K562 (cell line): ENCODE measurements around the gene HDLBP. TPM values are rescaled to one million over a fixed set of nuclear protein-coding genes. Genes with fewer than 3 reads are reported as not detected.
A peak's percentile ranks its signal among the peaks of the same experiment; 100 is the strongest.

Source experiments
- ARID2 ChIP-seq: fragments of 450-650 bp; IDR thresholded peaks from 2 replicates; pipeline ENCODE4 v1.6.1; 2017; ENCODE audit warnings: antibody characterized with exemption, mild to moderate bottlenecking
- BCL6 ChIP-seq: fragments of 250-450 bp; sonication (Bioruptor Pico); IDR thresholded peaks from 2 replicates; pipeline ENCODE4 v1.4.0; 2020
- CBX2 ChIP-seq: fragments of 200-600 bp; sonication (generic); IDR thresholded peaks from one replicate; pipeline ENCODE4 v1.6.1; 2012; ENCODE audit warnings: mild to moderate bottlenecking, low read length, inconsistent platforms; ENCODE audit not compliant: insufficient read depth, poor library complexity, severe bottlenecking
- CEBPB ChIP-seq: fragments of 450-650 bp; IDR thresholded peaks from 2 replicates; pipeline ENCODE4 v1.6.1; 2016; ENCODE audit warnings: missing genetic modification characterization, missing compliant biosample characterization
- E2F8 ChIP-seq: fragments of 450-650 bp; IDR thresholded peaks from 2 replicates; pipeline ENCODE4 v1.7.1; 2018; ENCODE audit warnings: mild to moderate bottlenecking, low read depth; ENCODE audit not compliant: partially characterized antibody
- ELK3 ChIP-seq: fragments of 450-650 bp; formaldehyde crosslinking; IDR thresholded peaks from 2 replicates; pipeline ENCODE4 v1.4.0; 2020; ENCODE audit warnings: mild to moderate bottlenecking
- ESRRA ChIP-seq: fragments of 450-650 bp; IDR thresholded peaks from 2 replicates; pipeline ENCODE4 v1.6.1; 2014; ENCODE audit warnings: low read depth, mild to moderate bottlenecking, moderate library complexity, borderline replicate concordance
- EZH2 ChIP-seq: IDR thresholded peaks from 2 replicates; pipeline ENCODE4 v1.6.1; 2012; ENCODE audit warnings: low read depth, mild to moderate bottlenecking, inconsistent platforms, low read length, borderline replicate concordance
- HEY1 ChIP-seq: fragments of 250-450 bp; sonication (Bioruptor Pico); IDR thresholded peaks from 2 replicates; pipeline ENCODE4 v1.5.0; 2020; ENCODE audit warnings: mild to moderate bottlenecking, moderate library complexity, borderline replicate concordance
- HLTF ChIP-seq: fragments of 450-650 bp; IDR thresholded peaks from 2 replicates; pipeline ENCODE4 v1.6.1; 2016
- ILK ChIP-seq: fragments of 450-650 bp; IDR thresholded peaks from 2 replicates; pipeline ENCODE4 v1.6.1; 2016; ENCODE audit warnings: missing genetic modification characterization, low read depth, mild to moderate bottlenecking, missing compliant biosample characterization, moderate library complexity, borderline replicate concordance
- KHSRP ChIP-seq: fragments of 450-650 bp; IDR thresholded peaks from 2 replicates; pipeline ENCODE4 v1.6.1; 2017
- KLF13 ChIP-seq: fragments of 450-650 bp; IDR thresholded peaks from 2 replicates; pipeline ENCODE4 v1.6.1; 2016; ENCODE audit warnings: missing genetic modification characterization, low read depth, mild to moderate bottlenecking, missing compliant biosample characterization, moderate library complexity, borderline replicate concordance
- MLLT1 ChIP-seq, 2 experiments: fragments of 450-650 bp; IDR thresholded peaks; 2 replicates each; pipeline ENCODE4 v1.6.1; 2016
- POLR2A ChIP-seq: fragments of 450-650 bp; conservative IDR thresholded peaks from 2 replicates; pipeline ENCODE4 v1.6.1; 2016
- POLR2AphosphoS2 ChIP-seq: IDR thresholded peaks from 2 replicates; pipeline ENCODE4 v1.6.1; 2012; ENCODE audit warnings: low read length, improper control_type of control experiment
- POLR2H ChIP-seq: IDR thresholded peaks from 2 replicates; pipeline ENCODE4 v1.6.1; 2016; ENCODE audit warnings: missing genetic modification characterization, low read depth, mild to moderate bottlenecking, control low read depth, missing compliant biosample characterization, moderate library complexity
- RBM25 ChIP-seq: fragments of 200-400 bp; formaldehyde crosslinking; IDR thresholded peaks from 2 replicates; pipeline ENCODE4 v1.6.1; 2018; ENCODE audit warnings: low read length, low read depth, moderate library complexity; ENCODE audit not compliant: severe bottlenecking
- STAG1 ChIP-seq: sonication (generic); formaldehyde crosslinking; IDR thresholded peaks from 2 replicates; pipeline ENCODE4 v1.5.0; 2020; ENCODE audit warnings: missing genetic modification reagents, borderline replicate concordance
- TAF7 ChIP-seq: fragments of 450-650 bp; IDR thresholded peaks from 2 replicates; pipeline ENCODE4 v1.6.1; 2016; ENCODE audit warnings: missing genetic modification characterization, missing compliant biosample characterization
- TCF3 ChIP-seq: sonication (generic); formaldehyde crosslinking; IDR thresholded peaks from 2 replicates; pipeline ENCODE4 v1.4.0; 2020; ENCODE audit warnings: mild to moderate bottlenecking, missing genetic modification reagents
- THAP7 ChIP-seq: fragments of 250-450 bp; sonication (Bioruptor Pico); IDR thresholded peaks from 2 replicates; pipeline ENCODE4 v1.5.0; 2021
- WHSC1 ChIP-seq: IDR thresholded peaks from one replicate; pipeline ENCODE4 v1.6.1; 2012; ENCODE audit warnings: low read length, control low read depth, inconsistent platforms
- YBX1 ChIP-seq: fragments of 450-650 bp; IDR thresholded peaks from 2 replicates; pipeline ENCODE4 v1.7.1; 2016; ENCODE audit warnings: mild to moderate bottlenecking
- ZNF695 ChIP-seq: fragments of 450-650 bp; formaldehyde crosslinking; IDR thresholded peaks from 2 replicates; pipeline ENCODE4 v1.4.0; 2020; ENCODE audit warnings: mild to moderate bottlenecking, moderate library complexity
- polyA plus RNA-seq, 8 experiments: library from polyadenylated mRNA; depleted of rRNA in 4 of 8; stranded (reverse) in 5 of 8; unstranded in 3 of 8; fragments of >200 nt; fragmentation: Nextera tagmentation in 2 of 8; fragmentation: Illumina TruSeq in 1 of 8; extraction: Ambion mirVana in 2 of 8; extraction: Trizol in 1 of 8; gene quantifications; 2 replicates each; pipeline versions ENCODE4 v1.2.1 to v1.2.3, GENCODE V29; 2011 to 2014; ENCODE audit warnings: inconsistent platforms in 1 of 8, missing spikeins in 1 of 8
- total RNA-seq, 7 experiments: library from RNA; depleted of rRNA in 6 of 7; stranded (reverse); fragments of >200 nt in 6 of 7; fragmentation: Illumina TruSeq in 2 of 7; extraction: Trizol in 2 of 7; gene quantifications; 2 replicates each; pipeline versions ENCODE4 v1.2.1 to v1.2.3, GENCODE V29; 2011 to 2021; ENCODE audit warnings: low replicate concordance in 1 of 7

HDLBP gene
- total and polyA plus RNA-seq, 9 of the 15 experiments (the other 6 are each of a cell fraction or from before 2014, with no cell fraction given): 24.4 to 378 (median 146) TPM

- TF ChIP-seq POLR2AphosphoS2: no peak; the same call in 1 of the 2 replicates
- peak in 1 of 2 experiments; percentile 58; a peak in 2 of 4 replicates for TF ChIP-seq MLLT1 (IDR thresholded peaks at IDR 0.05)
- no peak for TF ChIP-seq KHSRP
- no peak for TF ChIP-seq HEY1
- no peak for TF ChIP-seq STAG1 (CRISPR knock-in tag)
- peak; percentile 59; the same call in 1 of the 2 replicates for TF ChIP-seq KLF13 (tag)
- TF ChIP-seq HLTF: no peak; the same call in 1 of the 2 replicates
- no peak for TF ChIP-seq TCF3 (CRISPR knock-in tag)
- TF ChIP-seq ILK (tag): no peak
- peak; percentile 94 for TF ChIP-seq RBM25
- no peak for TF ChIP-seq YBX1
- no peak for TF ChIP-seq ARID2
- peak; percentile 75 for TF ChIP-seq E2F8
- no peak for TF ChIP-seq ESRRA
- peak; percentile 91 for TF ChIP-seq CEBPB
- TF ChIP-seq CBX2: no peak
- TF ChIP-seq THAP7: no peak
- TF ChIP-seq ELK3 (CRISPR knock-in tag): no peak
- peak; percentile 80 for TF ChIP-seq POLR2H (tag)
- TF ChIP-seq EZH2: no peak
- no peak for TF ChIP-seq WHSC1
- peak; percentile 92 for TF ChIP-seq POLR2A
- TF ChIP-seq ZNF695: no peak
- TF ChIP-seq BCL6 (CRISPR knock-in tag): no peak
- peak; percentile 95 for TF ChIP-seq TAF7
Measured at GRCh38 chr2:241315093-241315878, at the start of gene HDLBP (continued).
